H1 (cell line): ENCODE results near the gene RNF183. TPM values are rescaled to one million over a fixed set of nuclear protein-coding genes. Genes with fewer than 3 reads are reported as not detected.

ENCODE experiments used
- CTCF ChIA-PET: fragments of 300-600 bp; sonication (Branson Sonifier 250); formaldehyde crosslinking; loops from one replicate; lab custom pipeline; 2021; ENCODE audit not compliant: partially characterized antibody; lab: Charles Lee
- POLR2A ChIA-PET: fragments of 300-600 bp; sonication (Branson Sonifier 250); formaldehyde crosslinking; loops from one replicate; lab custom pipeline; 2021; ENCODE audit warnings: inconsistent platforms; ENCODE audit not compliant: partially characterized antibody; lab: Charles Lee
- DNase-seq, 2 experiments: peaks; one replicate each; pipeline versions ENCODE4 v3.0.0 to v3.0.0-alpha.2; 2010 to 2022; ENCODE audit warnings: low spot score in 2 of 2, low read depth in 1 of 2, mixed read lengths in 1 of 2
- FAIRE-seq: peaks from 2 replicates; lab custom pipeline; 2011; peaks lifted over from hg19 to GRCh38; lab: Jason Lieb, UNC
- H2AFZ ChIP-seq: 2 replicates; pipeline ENCODE4 v1.8.1; 2012; ENCODE audit warnings: low read length, inconsistent platforms
- H2AK5ac ChIP-seq: 2 replicates; pipeline ENCODE4 v1.6.1; 2013; ENCODE audit warnings: low read depth, low read length
- H2BK120ac ChIP-seq: replicated peaks from 2 replicates; pipeline ENCODE3; 2013; ENCODE audit warnings: low read depth, low read length, inconsistent platforms
- H2BK12ac ChIP-seq: 2 replicates; pipeline ENCODE4 v1.6.1; 2013; ENCODE audit warnings: low read depth, low read length
- H2BK15ac ChIP-seq: 2 replicates; pipeline ENCODE4 v1.6.1; 2013; ENCODE audit warnings: low read length
- H2BK20ac ChIP-seq: 2 replicates; pipeline ENCODE4 v1.6.1; 2013; ENCODE audit warnings: low read length
- H2BK5ac ChIP-seq: 2 replicates; pipeline ENCODE4 v1.6.1; 2013; ENCODE audit warnings: low read depth, low read length
- H3K14ac ChIP-seq: 2 replicates; pipeline ENCODE4 v1.6.1; 2013; ENCODE audit warnings: inconsistent platforms; ENCODE audit not compliant: insufficient read length
- H3K18ac ChIP-seq: 2 replicates; pipeline ENCODE4 v1.6.1; 2013; ENCODE audit warnings: low read length; ENCODE audit errors: extremely low read depth
- H3K23ac ChIP-seq: 2 replicates; pipeline ENCODE4 v1.6.1; 2013; ENCODE audit warnings: inconsistent platforms; ENCODE audit not compliant: insufficient read length
- H3K23me2 ChIP-seq: 2 replicates; pipeline ENCODE4 v1.6.1; 2013; ENCODE audit warnings: low read depth, low read length
- H3K27ac ChIP-seq: 2 replicates; pipeline ENCODE4 v1.6.1; 2011; ENCODE audit warnings: low read depth, low read length, inconsistent platforms
- H3K27me3 ChIP-seq, 4 experiments: replicated peaks in 1 of 4; 1 replicate in 1 of 4; 2 replicates in 3 of 4; pipeline versions ENCODE4 v1.6.1 to v1.8.1; 2011 to 2013; ENCODE audit warnings: low read length in 3 of 4, mild to moderate bottlenecking in 3 of 4, inconsistent platforms in 2 of 4, mixed read lengths in 2 of 4, moderate library complexity in 1 of 4; ENCODE audit not compliant: control insufficient read depth in 3 of 4, insufficient read depth in 3 of 4; ENCODE audit errors: extremely low read depth in 1 of 4
- H3K36me3 ChIP-seq, 4 experiments: 2 replicates each; pipeline versions ENCODE4 v1.6.1 to v1.8.1; 2011 to 2013; ENCODE audit warnings: mild to moderate bottlenecking in 4 of 4, low read length in 3 of 4, moderate library complexity in 2 of 4, control low read depth in 1 of 4, inconsistent platforms in 1 of 4; ENCODE audit not compliant: insufficient read depth in 4 of 4, control insufficient read depth in 2 of 4
- H3K4ac ChIP-seq: replicated peaks from 2 replicates; pipeline ENCODE3; 2013; ENCODE audit warnings: low read length, low read depth, mixed read lengths, inconsistent platforms; ENCODE audit not compliant: insufficient read length
- H3K4me1 ChIP-seq, 4 experiments: replicated peaks in 1 of 4; 1 replicate in 1 of 4; 2 replicates in 3 of 4; pipeline versions ENCODE4 v1.6.1 to v1.8.1; 2011 to 2013; ENCODE audit warnings: low read length in 3 of 4, inconsistent platforms in 2 of 4, mixed read lengths in 1 of 4; ENCODE audit not compliant: insufficient read depth in 4 of 4, control insufficient read depth in 3 of 4
- H3K4me2 ChIP-seq, 2 experiments: 2 replicates each; pipeline versions ENCODE4 v1.6.1 to v1.8.1; 2011 to 2013; ENCODE audit warnings: low read depth in 2 of 2, low read length in 2 of 2, control low read depth in 1 of 2, inconsistent platforms in 1 of 2, mild to moderate bottlenecking in 1 of 2; ENCODE audit not compliant: insufficient read depth in 1 of 2
- H3K4me3 ChIP-seq, 4 experiments: fragments of 200-600, 300-600 bp in 1 of 4; sonication (generic), shearing (Covaris generic), sonication (Bioruptor Twin) in 1 of 4; 2 replicates each; pipeline versions ENCODE4 v1.5.1 to v1.8.1; 2011 to 2016; ENCODE audit warnings: low read length in 4 of 4, low read depth in 3 of 4, control low read depth in 2 of 4, inconsistent platforms in 2 of 4, mild to moderate bottlenecking in 2 of 4, mixed read lengths in 1 of 4, moderate library complexity in 1 of 4; ENCODE audit not compliant: insufficient read depth in 2 of 4; ENCODE audit errors: extremely low read depth in 1 of 4
- H3K56ac ChIP-seq: replicated peaks from 2 replicates; pipeline ENCODE3; 2013; ENCODE audit warnings: low read depth, mild to moderate bottlenecking, mixed read lengths, low read length, inconsistent platforms; ENCODE audit not compliant: insufficient read length
- H3K79me1 ChIP-seq: 2 replicates; pipeline ENCODE4 v1.6.1; 2013; ENCODE audit warnings: low read depth, low read length, control low read depth
- H3K79me2 ChIP-seq, 2 experiments: 2 replicates each; pipeline versions ENCODE4 v1.6.1 to v1.8.1; 2012 to 2013; ENCODE audit warnings: low read length in 2 of 2, mild to moderate bottlenecking in 2 of 2, inconsistent platforms in 1 of 2; ENCODE audit not compliant: insufficient read depth in 2 of 2, control insufficient read depth in 1 of 2
- H3K9ac ChIP-seq, 4 experiments: replicated peaks in 1 of 4; 1 replicate in 1 of 4; 2 replicates in 3 of 4; pipeline versions ENCODE4 v1.6.1 to v1.8.1; 2011 to 2013; ENCODE audit warnings: low read depth in 3 of 4, low read length in 3 of 4, control low read depth in 2 of 4, mild to moderate bottlenecking in 2 of 4, moderate library complexity in 2 of 4, inconsistent platforms in 1 of 4; ENCODE audit errors: extremely low read depth in 1 of 4
- H3K9me3 ChIP-seq, 2 experiments: 2 replicates each; pipeline versions ENCODE4 v1.6.1 to v1.8.1; 2012 to 2013; ENCODE audit warnings: mild to moderate bottlenecking in 2 of 2, moderate library complexity in 2 of 2, control low read depth in 1 of 2, inconsistent platforms in 1 of 2, low read depth in 1 of 2, low read length in 1 of 2, mixed read lengths in 1 of 2; ENCODE audit not compliant: insufficient read depth in 2 of 2
- H4K20me1 ChIP-seq, 2 experiments: replicated peaks in 1 of 2; 2 replicates each; pipeline versions ENCODE3 to v1.8.1; 2011 to 2013; ENCODE audit warnings: inconsistent platforms in 2 of 2, low read length in 2 of 2, mild to moderate bottlenecking in 1 of 2; ENCODE audit not compliant: insufficient read depth in 2 of 2, control insufficient read depth in 1 of 2
- H4K5ac ChIP-seq: 2 replicates; pipeline ENCODE4 v1.6.1; 2013; ENCODE audit warnings: low read length, low read depth, mixed read lengths, inconsistent platforms; ENCODE audit not compliant: insufficient read length
- H4K8ac ChIP-seq: 2 replicates; pipeline ENCODE4 v1.8.0; 2013; ENCODE audit warnings: mild to moderate bottlenecking, moderate library complexity, low read length, inconsistent platforms; ENCODE audit not compliant: insufficient read depth; ENCODE audit errors: extremely low read depth
- H4K91ac ChIP-seq: replicated peaks from 2 replicates; pipeline ENCODE3; 2013; ENCODE audit warnings: low read length, mixed read lengths, inconsistent platforms; ENCODE audit not compliant: insufficient read length
- ATF2 ChIP-seq: IDR thresholded peaks from 2 replicates; pipeline ENCODE4 v1.6.1; 2012; ENCODE audit warnings: low read length, inconsistent platforms
- WGBS, 2 experiments: shearing (Covaris generic) in 1 of 2; methylation state at CpG; one replicate each; pipeline versions ENCODE4 v1.1.6 to v1.1.7; 2013 to 2015; ENCODE audit warnings: low lambda C conversion rate in 2 of 2, mixed read lengths in 2 of 2, inconsistent platforms in 1 of 2, low coverage in 1 of 2, missing lambda C conversion rate in 1 of 2; ENCODE audit not compliant: insufficient replicate concordance in 2 of 2, insufficient coverage in 1 of 2, insufficient read length in 1 of 2; ENCODE audit errors: extremely low coverage in 1 of 2, missing lambda C conversion rate in 1 of 2; 5-methylcytosine and 5-hydroxymethylcytosine counted together
- polyA plus RNA-seq, 7 experiments: library from polyadenylated mRNA; depleted of rRNA in 3 of 7; stranded (reverse) in 5 of 7; unstranded in 2 of 7; fragments of >200 nt in 5 of 7; fragments of 200-250 nt in 2 of 7; gene quantifications; 1 replicate in 5 of 7; 2 replicates in 1 of 7; 4 replicates in 1 of 7; pipeline versions ENCODE4 v1.2.1 to v1.2.3, GENCODE V29; 2011 to 2013; ENCODE audit warnings: missing spikeins in 2 of 7, mixed read lengths in 2 of 7
- total RNA-seq: library from RNA; stranded (reverse); fragmentation: NEBNext Ultra II Directional; extraction: Animal tissue kit (Norgen Biotek cat#: 25700); gene quantifications from 2 replicates; pipeline ENCODE4 v1.2.1, GENCODE V29; 2021

RNF183 gene
- total and polyA plus RNA-seq, 2 of the 8 experiments (the other 6 are each of a cell fraction or from before 2014, with no cell fraction given) = 0.15 TPM; not detected in 1

GRCh38 chr9:113293285-113293878, 9.8 kb downstream of the RNF183 start:
- no peaks in the 10 kb centered on the region for H3K27me3 ChIP-seq
- no peak overlapping the region for H3K4me3 ChIP-seq
- H3K4me1 ChIP-seq = no peaks in the 10 kb centered on the region
- FAIRE-seq = no peak
- H2BK20ac ChIP-seq = no peak overlapping the region
- H3K14ac ChIP-seq = no peak overlapping the region
- WGBS, 2 experiments = 93% methylated on average over 7 of the region's 7 CpGs; no CpG with 5 or more reads in 1 of the 2 experiments
- CTCF ChIA-PET = interaction anchor here (0.8 to 1.9 kb wide), 2 partner anchors 298 to 1312 kb away, joined by 3 to 5 read pairs; no protein-coding TSS in a partner anchor
- H2BK5ac ChIP-seq = no peak overlapping the region
- no peak overlapping the region for H3K18ac ChIP-seq
- H2BK15ac ChIP-seq = no peak overlapping the region
- no peaks in the 10 kb centered on the region for H3K23me2 ChIP-seq
- H3K4ac ChIP-seq = no peak overlapping the region
- no peaks in the 10 kb centered on the region for H3K9me3 ChIP-seq
- H2BK120ac ChIP-seq = no peak overlapping the region
- H3K56ac ChIP-seq = no peak overlapping the region
- no peaks in the 10 kb centered on the region for H3K79me1 ChIP-seq
- H3K79me2 ChIP-seq = no peaks in the 10 kb centered on the region
- no peak overlapping the region for H2AFZ ChIP-seq
- TF ChIP-seq ATF2 = no peak
- no peak overlapping the region for H2AK5ac ChIP-seq
- no peak overlapping the region for H3K4me2 ChIP-seq
- H4K5ac ChIP-seq = no peak overlapping the region
- no peak overlapping the region for H3K23ac ChIP-seq
- H2BK12ac ChIP-seq = no peak overlapping the region
- no peak overlapping the region for H4K91ac ChIP-seq
- no peak overlapping the region for H3K27ac ChIP-seq
- H4K8ac ChIP-seq = no peak overlapping the region
- H3K9ac ChIP-seq = no peak overlapping the region
- H3K36me3 ChIP-seq = peaks cover 15 to 48% (median 41%) of the 10 kb centered on the region in 4 experiments; a peak in 7 of 8 replicates
- no peak for DNase-seq
- POLR2A ChIA-PET = interaction anchor here (0.5 to 2.0 kb wide), 2 partner anchors 46 to 533 kb away, joined by 3 to 6 read pairs; no protein-coding TSS in a partner anchor
- H4K20me1 ChIP-seq = peaks cover 0 to 3% of the 10 kb centered on the region in 2 experiments
